ACC112 (cell line): Measurements from ENCODE around the gene TMEM161B.
"Not testable (repeated sequence)": the region's sequence is repeated elsewhere in the genome, so short reads cannot be mapped to it uniquely, and the experiment has no call there.

Experiments
- H2AFZ ChIP-seq: fragments of 200-600 bp; sonication (generic); one replicate; pipeline ENCODE4 v1.6.0; 2017; ENCODE audit warnings: antibody characterized with exemption, low read length; ENCODE audit not compliant: unreplicated experiment
- H3K27ac ChIP-seq: fragments of 200-600 bp; sonication (generic); 2 replicates; pipeline ENCODE4 v1.5.1; 2014; ENCODE audit warnings: low read depth, mild to moderate bottlenecking, antibody characterized with exemption, low read length, moderate library complexity
- H3K27me3 ChIP-seq: fragments of 200-600 bp; sonication (generic); 2 replicates; pipeline ENCODE4 v1.6.1; 2014; ENCODE audit warnings: mild to moderate bottlenecking, antibody characterized with exemption, low read length, moderate library complexity, mixed read lengths; ENCODE audit not compliant: insufficient read depth
- H3K36me3 ChIP-seq: fragments of 200-600 bp; sonication (generic); 2 replicates; pipeline ENCODE4 v1.6.1; 2016; ENCODE audit warnings: mild to moderate bottlenecking, antibody characterized with exemption, low read length, moderate library complexity, mixed read lengths; ENCODE audit not compliant: insufficient read depth
- H3K4me1 ChIP-seq: fragments of 200-600 bp; sonication (generic); one replicate; pipeline ENCODE4 v1.6.1; 2016; ENCODE audit warnings: low read length, mixed read lengths; ENCODE audit not compliant: insufficient read depth, unreplicated experiment, control insufficient read depth
- H3K4me3 ChIP-seq: fragments of 200-600 bp; sonication (generic); 2 replicates; pipeline ENCODE4 v1.5.1; 2014; ENCODE audit warnings: mild to moderate bottlenecking, low read depth, low read length
- H3K79me2 ChIP-seq: fragments of 200-600 bp; sonication (generic); one replicate; pipeline ENCODE4 v1.6.0; 2016; ENCODE audit warnings: low read length; ENCODE audit not compliant: control insufficient read depth, unreplicated experiment, insufficient read depth

TMEM161B gene

GRCh38 chr5:88250010-88250409 lies 18.6 kb downstream of the TMEM161B start:
- H2AFZ ChIP-seq, result no peak overlapping the region
- no peaks in the 10 kb centered on the region for H3K36me3 ChIP-seq
- no peaks in the 10 kb centered on the region for H3K27me3 ChIP-seq
- no peaks in the 10 kb centered on the region for H3K4me1 ChIP-seq
- no peak overlapping the region for H3K4me3 ChIP-seq
- H3K27ac ChIP-seq, result no peak overlapping the region
- H3K79me2 ChIP-seq, result peaks cover 68% of the 10 kb centered on the region

DNA sequence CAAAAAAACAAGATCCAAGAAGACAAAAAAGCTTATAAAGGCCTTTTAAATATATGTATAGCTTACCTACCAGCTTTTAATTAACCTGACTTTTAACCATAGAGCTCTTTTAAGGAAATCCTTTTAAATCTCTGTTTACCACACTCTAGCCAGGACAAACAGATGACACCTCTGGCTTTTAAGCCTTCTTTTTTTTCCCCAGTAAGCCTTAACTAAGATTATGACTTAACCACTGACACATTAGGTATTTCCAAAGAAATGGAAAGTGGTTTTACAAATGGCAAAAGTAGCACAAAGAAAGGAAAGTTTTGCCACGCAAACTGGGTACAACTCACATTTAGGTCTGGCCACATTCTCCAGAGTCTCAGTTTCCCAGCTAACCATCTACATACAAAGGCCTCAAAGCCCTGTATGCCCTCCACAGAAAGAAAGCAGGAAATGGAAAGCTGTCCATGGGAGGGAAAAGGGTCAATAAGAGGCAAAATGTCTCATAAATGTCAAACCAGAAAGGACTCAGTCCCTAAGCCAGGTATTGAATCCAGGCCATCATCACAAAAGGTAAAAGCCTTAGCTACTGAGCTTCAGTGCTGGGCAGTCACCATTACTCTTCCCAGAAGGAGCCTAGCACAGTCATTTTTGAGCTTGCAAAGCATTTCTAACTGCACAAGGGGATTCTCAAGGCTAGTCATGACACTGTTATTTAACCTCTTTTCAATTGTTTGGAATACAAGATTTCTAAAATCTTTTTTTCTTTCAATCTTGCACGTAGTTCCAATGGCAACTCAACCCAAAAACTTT lies 19.7 kb downstream of the TMEM161B start:
- no peak overlapping the region for H2AFZ ChIP-seq
- H3K4me3 ChIP-seq, result no peak overlapping the region
- H3K27me3 ChIP-seq, result no peaks in the 10 kb centered on the region
- peaks cover 63% of the 10 kb centered on the region for H3K79me2 ChIP-seq
- H3K4me1 ChIP-seq, result no peaks in the 10 kb centered on the region
- no peaks in the 10 kb centered on the region for H3K36me3 ChIP-seq
- H3K27ac ChIP-seq, result no peak overlapping the region

DNA sequence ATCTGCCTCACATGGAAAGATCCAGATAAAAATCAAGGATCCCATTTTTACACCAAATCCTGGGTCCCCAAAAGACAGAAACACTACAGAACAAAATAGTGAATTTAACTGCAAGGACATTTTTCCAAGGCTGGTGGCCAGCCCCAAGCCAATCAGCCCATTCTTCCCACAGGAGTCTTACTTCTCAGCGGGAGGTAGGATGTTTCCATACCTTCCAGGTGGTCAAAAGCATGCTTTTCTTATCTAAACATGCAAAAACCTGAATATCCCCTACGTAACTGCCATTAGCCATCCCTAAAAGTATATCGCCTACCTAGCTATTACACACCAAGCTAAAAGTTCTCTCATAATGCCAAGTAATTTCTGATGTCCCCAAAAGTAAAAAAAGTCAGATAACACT lies 20.6 kb downstream of the TMEM161B start:
- no peak overlapping the region for H3K27ac ChIP-seq
- H3K4me1 ChIP-seq, result no peaks in the 10 kb centered on the region
- H2AFZ ChIP-seq, result no peak overlapping the region
- peaks cover 60% of the 10 kb centered on the region for H3K79me2 ChIP-seq
- no peak overlapping the region for H3K4me3 ChIP-seq
- no peaks in the 10 kb centered on the region for H3K27me3 ChIP-seq
- no peaks in the 10 kb centered on the region for H3K36me3 ChIP-seq

DNA sequence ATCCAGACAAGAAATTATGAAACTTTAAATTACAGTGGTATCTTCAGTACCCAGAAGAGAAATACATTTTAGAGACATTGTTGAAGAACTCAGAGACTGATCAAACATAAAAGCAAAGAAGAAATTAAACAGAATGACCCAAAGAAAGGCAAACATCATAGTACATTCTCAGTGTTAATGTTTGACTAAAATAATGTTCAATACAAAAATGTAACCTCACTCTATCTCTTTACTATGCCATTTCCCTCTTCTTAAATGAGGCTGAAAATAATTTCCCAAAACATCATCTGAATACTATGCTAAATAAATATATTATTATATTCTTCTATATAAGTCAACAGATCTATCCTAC lies 22.8 kb downstream of the TMEM161B start:
- Histone ChIP-seq H3K27me3 (no peaks in the 10 kb centered on the region), H3K79me2 (peaks cover 59% of the 10 kb centered on the region), H3K4me1 (no peaks in the 10 kb centered on the region), H3K36me3 (no peaks in the 10 kb centered on the region), H3K4me3 (no peak overlapping the region), H2AFZ (no peak overlapping the region), H3K27ac (no peak overlapping the region)

DNA sequence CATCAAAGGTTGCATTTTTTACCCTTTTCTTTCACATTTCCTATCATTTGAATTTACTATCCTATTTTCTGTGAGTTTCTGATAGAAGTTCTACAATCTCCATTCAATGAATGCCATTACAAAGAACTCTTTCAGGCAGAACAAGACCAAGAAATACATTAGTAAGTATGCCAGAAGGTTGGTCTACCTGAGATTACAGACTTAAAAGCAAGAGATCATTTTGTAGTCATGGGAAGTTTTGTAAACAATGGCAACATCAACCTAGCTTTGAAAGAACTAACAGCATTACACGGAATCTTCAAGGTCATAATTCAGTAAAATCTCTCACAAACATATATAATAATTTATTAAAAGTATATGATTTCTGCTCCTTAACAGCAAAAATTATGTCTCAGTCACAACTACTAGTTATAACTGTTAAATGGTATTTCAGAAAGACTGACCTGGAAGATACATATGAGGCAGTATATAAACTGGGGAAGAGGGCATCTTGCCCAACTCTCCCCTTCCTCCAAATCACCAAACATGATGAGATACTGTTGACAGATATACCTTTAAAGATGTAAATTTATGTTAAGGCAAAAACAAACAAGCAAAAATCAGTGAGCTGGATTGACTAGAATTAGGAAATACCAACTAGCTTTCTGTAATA lies 23.3 kb downstream of the TMEM161B start:
- Histone ChIP-seq H2AFZ (no peak overlapping the region), H3K27ac (no peak overlapping the region), H3K79me2 (peaks cover 54% of the 10 kb centered on the region), H3K4me1 (no peaks in the 10 kb centered on the region), H3K4me3 (no peak overlapping the region), H3K27me3 (no peaks in the 10 kb centered on the region), H3K36me3 (no peaks in the 10 kb centered on the region)

GRCh38 chr5:88244686-88245085 lies 24.0 kb downstream of the TMEM161B start:
- Histone ChIP-seq H2AFZ (no peak overlapping the region), H3K4me3 (no peak overlapping the region), H3K4me1 (no peaks in the 10 kb centered on the region), H3K79me2 (peaks cover 48% of the 10 kb centered on the region), H3K36me3 (no peaks in the 10 kb centered on the region), H3K27me3 (no peaks in the 10 kb centered on the region), H3K27ac (no peak overlapping the region)

GRCh38 chr5:88243493-88243892 lies 25.2 kb downstream of the TMEM161B start:
- H3K4me1 ChIP-seq, result not testable (repeated sequence)

GRCh38 chr5:88238732-88239131 lies 29.9 kb downstream of the TMEM161B start:
- Histone ChIP-seq H2AFZ (no peak overlapping the region), H3K27ac (no peak overlapping the region), H3K4me1 (peaks cover 3% of the 10 kb centered on the region), H3K79me2 (peaks cover 12% of the 10 kb centered on the region), H3K27me3 (no peaks in the 10 kb centered on the region), H3K4me3 (no peak overlapping the region), H3K36me3 (no peaks in the 10 kb centered on the region)

More at GRCh38 chr5:88243493-88243892, 25.2 kb downstream of the TMEM161B start:
- H3K4me3 ChIP-seq, H2AFZ ChIP-seq, H3K27ac ChIP-seq, H3K36me3 ChIP-seq, H3K27me3 ChIP-seq: not testable (repeated sequence)
- H3K79me2 ChIP-seq, result peaks cover 40% of the 10 kb centered on the region

DNA sequence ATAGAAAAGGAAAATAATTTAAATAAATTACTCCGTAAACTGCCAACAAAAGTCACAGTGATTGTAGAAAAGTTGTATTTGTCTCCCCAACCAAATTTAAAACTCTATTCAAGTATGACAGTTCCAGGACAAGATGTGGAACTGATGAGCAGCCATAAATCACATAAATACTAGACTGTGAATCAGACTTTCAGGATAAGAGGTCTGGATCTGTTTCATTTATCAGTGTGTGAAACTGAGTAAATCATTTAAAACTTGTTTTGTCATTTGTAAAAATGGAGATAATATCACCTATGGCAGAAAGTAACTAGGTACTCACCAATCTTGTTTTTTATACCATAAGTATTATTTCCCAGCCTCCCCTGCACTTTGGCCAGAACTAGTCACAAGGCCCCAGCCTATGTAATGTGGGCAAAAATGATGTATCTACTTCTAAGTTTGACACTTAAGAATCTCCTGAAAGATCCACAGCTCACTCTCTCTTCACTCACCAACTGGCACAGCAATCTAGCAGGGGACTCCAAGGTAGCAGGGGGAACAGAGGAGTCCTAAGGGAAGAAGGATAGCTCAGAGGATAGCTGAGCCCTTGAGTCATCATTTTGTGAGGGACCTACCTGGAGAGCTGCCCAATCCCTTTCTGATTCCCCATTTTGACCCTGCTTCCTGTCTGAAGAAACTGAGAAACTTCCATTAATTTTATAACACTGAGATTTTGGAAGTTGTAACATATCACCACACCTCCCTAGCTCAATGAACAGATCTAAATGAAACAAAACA lies 31.6 kb downstream of the TMEM161B start:
- Histone ChIP-seq H3K36me3 (no peaks in the 10 kb centered on the region), H3K4me3 (no peak overlapping the region), H3K27me3 (no peaks in the 10 kb centered on the region)

DNA sequence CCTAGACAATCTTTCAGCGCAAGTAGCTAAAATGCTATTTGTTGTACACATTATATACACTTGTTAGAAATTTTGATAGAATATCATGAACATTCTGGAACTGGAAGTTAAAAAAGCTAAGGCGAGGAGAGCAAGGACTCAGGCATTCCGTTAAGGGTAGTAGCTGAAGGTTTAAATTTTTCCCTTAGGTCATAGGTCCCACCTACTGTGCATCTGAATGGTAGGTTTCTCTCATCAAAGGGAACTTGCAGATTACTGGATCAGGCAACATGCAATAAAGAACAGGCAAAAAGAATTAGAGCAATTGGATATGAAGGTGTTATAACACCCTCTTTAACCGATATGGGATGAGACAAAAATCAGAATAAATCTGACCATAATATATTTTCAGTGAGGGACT lies 32.8 kb downstream of the TMEM161B start:
- Histone ChIP-seq H3K4me3 (no peak overlapping the region), H3K4me1 (peaks cover 3% of the 10 kb centered on the region), H2AFZ (no peak overlapping the region), H3K79me2 (no peaks in the 10 kb centered on the region), H3K27me3 (no peaks in the 10 kb centered on the region), H3K36me3 (no peaks in the 10 kb centered on the region), H3K27ac (no peak overlapping the region)

More for the DNA sequence above, 31.6 kb downstream of the TMEM161B start:
- H3K27ac ChIP-seq, result no peak overlapping the region
- peaks cover 3% of the 10 kb centered on the region for H3K4me1 ChIP-seq
- peaks cover 8% of the 10 kb centered on the region for H3K79me2 ChIP-seq
- H2AFZ ChIP-seq, result no peak overlapping the region
